OCI-LY7 (cell line): Measurements from ENCODE around the gene SVOPL. TPM values are rescaled to one million over a fixed set of nuclear protein-coding genes. Genes with fewer than 3 reads are reported as not detected.

Source experiments
- BruUV-seq: library from RNA; stranded (reverse); fragments of 400-500 nt; replicated peaks from 2 replicates; lab custom pipeline; 2021; lab: Mats Ljungman, UMichigan
- CTCF ChIA-PET: fragments of 300-600 bp; sonication (Branson Sonifier 250); formaldehyde crosslinking; loops from one replicate; lab custom pipeline; 2022; ENCODE audit warnings: antibody characterized with exemption; ENCODE audit not compliant: unreplicated experiment; lab: Charles Lee
- POLR2A ChIA-PET: fragments of 300-600 bp; sonication (Branson Sonifier 250); formaldehyde crosslinking; loops from one replicate; lab custom pipeline; 2022; ENCODE audit warnings: antibody characterized with exemption; lab: Charles Lee
- DNase-seq: peaks from one replicate; pipeline ENCODE4 v3.0.0-alpha.2; 2015; ENCODE audit warnings: low spot score
- H2AFZ ChIP-seq: fragments of 200-600 bp; sonication (generic), shearing (Covaris generic); 2 replicates; pipeline ENCODE4 v1.6.1; 2014; ENCODE audit warnings: mild to moderate bottlenecking, antibody characterized with exemption, low read length, moderate library complexity
- H3K27ac ChIP-seq: fragments of 200-600 bp; sonication (generic); 2 replicates; pipeline ENCODE4 v1.5.1; 2014; ENCODE audit warnings: mixed run types, low read depth, mild to moderate bottlenecking, moderate library complexity, low read length, inconsistent platforms; ENCODE audit not compliant: poor library complexity, severe bottlenecking
- H3K36me3 ChIP-seq: fragments of 200-600 bp; sonication (generic); 2 replicates; pipeline ENCODE4 v1.6.1; 2014; ENCODE audit warnings: mild to moderate bottlenecking, antibody characterized with exemption, low read length, moderate library complexity, mixed read lengths; ENCODE audit not compliant: insufficient read depth
- H3K4me1 ChIP-seq: fragments of 200-600 bp; sonication (generic); 2 replicates; pipeline ENCODE4 v1.5.1; 2014; ENCODE audit warnings: mild to moderate bottlenecking, low read length; ENCODE audit not compliant: insufficient read depth, poor library complexity, severe bottlenecking
- H3K4me2 ChIP-seq: fragments of 200-600 bp; sonication (generic); 2 replicates; pipeline ENCODE4 v1.6.1; 2014; ENCODE audit warnings: mild to moderate bottlenecking, low read length
- H3K4me3 ChIP-seq: fragments of 200-600 bp; sonication (generic); 2 replicates; pipeline ENCODE4 v1.5.1; 2014; ENCODE audit warnings: mild to moderate bottlenecking, low read depth, low read length; ENCODE audit not compliant: poor library complexity, severe bottlenecking
- H3K79me2 ChIP-seq: fragments of 200-600 bp; sonication (generic); 2 replicates; pipeline ENCODE4 v1.6.1; 2016; ENCODE audit warnings: low read depth, mild to moderate bottlenecking, low read length, moderate library complexity, mixed read lengths; ENCODE audit not compliant: insufficient read depth
- H3K9me2 ChIP-seq: fragments of 200-600 bp; sonication (generic); 2 replicates; pipeline ENCODE4 v1.6.1; 2016; ENCODE audit warnings: mild to moderate bottlenecking, low read length, mixed read lengths; ENCODE audit not compliant: insufficient read depth
- H3K9me3 ChIP-seq: fragments of 200-600 bp; sonication (generic); 2 replicates; pipeline ENCODE4 v1.6.1; 2014; ENCODE audit warnings: mild to moderate bottlenecking, mixed run types, low read length, mixed read lengths
- H4K20me1 ChIP-seq: fragments of 200-600 bp; sonication (generic); 2 replicates; pipeline ENCODE4 v1.6.1; 2014; ENCODE audit warnings: mild to moderate bottlenecking, antibody characterized with exemption, low read length, moderate library complexity, mixed read lengths; ENCODE audit not compliant: insufficient read depth
- CTCF ChIP-seq: fragments of 200-600 bp; sonication (generic); conservative IDR thresholded peaks from 2 replicates; pipeline ENCODE4 v1.5.1; 2014; ENCODE audit warnings: mild to moderate bottlenecking, antibody characterized with exemption, low read length, moderate library complexity, mixed read lengths
- EZH2phosphoT487 ChIP-seq: fragments of 200-600 bp; sonication (generic); IDR thresholded peaks from 2 replicates; pipeline ENCODE4 v1.6.1; 2018; ENCODE audit warnings: low read depth, borderline replicate concordance, mild to moderate bottlenecking, mixed run types, antibody characterized with exemption, low read length, moderate library complexity, mixed read lengths
- intact Hi-C: fragments of 100-400 bp; cut with micrococcal nuclease; formaldehyde crosslinking; loops from one replicate; pipeline ENCODE4 v1.10.0; 2022; ENCODE audit not compliant: unreplicated experiment
- total RNA-seq, 2 experiments: library from RNA; depleted of rRNA in 1 of 2; stranded (reverse); fragments of >200 nt in 1 of 2; shearing (Covaris generic) in 1 of 2; gene quantifications; 2 replicates each; pipeline ENCODE4 v1.2.3, GENCODE V29; 2014 to 2022

SVOPL gene
- total RNA-seq, 2 experiments from 2014 or later: not detected

DNA sequence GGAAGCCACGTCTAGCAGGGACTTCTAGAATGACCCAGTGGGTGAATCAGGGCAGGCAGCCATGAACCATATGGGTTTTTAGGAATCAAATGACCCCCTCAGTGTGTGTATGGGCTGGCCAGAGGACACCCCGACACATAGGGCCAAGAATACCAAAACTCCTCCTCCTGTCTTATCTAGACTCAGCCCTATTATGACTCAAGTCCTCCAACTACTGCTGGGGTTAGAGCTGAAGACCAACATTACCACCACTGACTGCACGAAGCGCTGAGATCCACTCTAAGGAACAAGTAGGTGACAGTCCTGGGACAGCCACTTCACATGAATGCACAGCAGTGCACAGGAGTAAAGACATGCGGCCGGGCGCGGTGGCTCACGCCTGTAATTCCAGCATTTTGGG lies 11.5 kb upstream of the SVOPL start:
- H3K9me3 ChIP-seq: no peaks in the 10 kb centered on the region
- no peaks in the 10 kb centered on the region for H4K20me1 ChIP-seq
- no peak overlapping the region for H3K4me3 ChIP-seq
- no peaks in the 10 kb centered on the region for H3K79me2 ChIP-seq
- H3K9me2 ChIP-seq: no peaks in the 10 kb centered on the region
- BruUV-seq: no TSS peak
- intact Hi-C loops: no loop called here
- CTCF ChIA-PET: no interaction called here
- no peak overlapping the region for H3K4me2 ChIP-seq
- H3K4me1 ChIP-seq: no peaks in the 10 kb centered on the region
- no peak for DNase-seq
- no peaks in the 10 kb centered on the region for H3K36me3 ChIP-seq
- H2AFZ ChIP-seq: no peak overlapping the region
- TF ChIP-seq EZH2phosphoT487: no peak
- TF ChIP-seq CTCF: no peak
- H3K27ac ChIP-seq: no peak overlapping the region
- POLR2A ChIA-PET: interaction anchor here (0.7 kb wide), 1 partner anchor 124 kb away, joined by 3 read pairs; no protein-coding TSS in a partner anchor

DNA sequence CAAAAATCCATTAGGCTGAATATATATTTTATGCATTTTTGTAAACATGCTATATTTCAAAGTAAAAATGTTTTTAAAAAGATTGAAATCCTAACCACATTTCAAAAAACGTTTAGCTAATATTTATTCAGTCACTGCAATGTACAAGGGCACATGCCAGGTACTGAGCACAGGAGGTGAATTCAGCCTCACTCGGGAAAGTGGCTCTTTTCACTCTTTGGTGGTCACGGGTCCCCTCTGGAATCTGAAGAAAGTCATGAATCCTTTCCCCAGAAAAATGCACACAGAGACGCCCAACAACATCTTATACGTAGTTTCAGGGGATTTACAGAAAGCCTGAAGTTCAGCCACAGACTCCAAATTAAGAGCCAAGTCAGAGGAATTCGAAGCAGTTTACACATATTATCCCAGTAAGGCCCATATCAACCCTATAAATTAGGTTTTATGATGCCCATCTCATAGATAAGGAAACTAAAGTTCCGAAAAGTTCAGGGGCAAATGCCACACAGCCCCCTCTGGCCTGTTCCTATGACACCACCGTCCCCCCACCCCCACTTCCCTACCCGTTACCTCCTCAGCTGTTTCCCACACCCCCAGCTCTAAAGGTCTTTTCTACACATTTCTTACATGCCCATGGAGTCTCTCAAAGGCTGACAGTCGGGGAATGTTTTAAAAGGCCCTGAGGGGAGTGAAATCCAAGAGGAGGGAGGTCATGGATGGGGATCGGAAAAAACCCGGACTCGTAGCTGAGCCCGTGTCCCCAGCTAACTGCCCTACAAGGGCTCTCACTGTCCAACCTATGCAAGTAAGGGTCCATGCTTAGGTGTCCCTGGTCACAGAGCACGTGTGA lies 9.6 kb upstream of the SVOPL start:
- ChIA-PET POLR2A (interaction anchor here (0.7 kb wide), 1 partner anchor 891 kb away, joined by 3 read pairs; no protein-coding TSS in a partner anchor), CTCF (no interaction called here)
- Histone ChIP-seq H3K9me3 (no peaks in the 10 kb centered on the region), H3K9me2 (no peaks in the 10 kb centered on the region), H3K27ac (no peak overlapping the region), H3K36me3 (no peaks in the 10 kb centered on the region), H3K4me3 (no peak overlapping the region), H3K79me2 (no peaks in the 10 kb centered on the region), H4K20me1 (no peaks in the 10 kb centered on the region), H2AFZ (no peak overlapping the region), H3K4me2 (no peak overlapping the region), H3K4me1 (no peaks in the 10 kb centered on the region)
- intact Hi-C loops: no loop called here
- no TSS peak for BruUV-seq
- DNase-seq: no peak
- TF ChIP-seq CTCF (no peak), EZH2phosphoT487 (no peak)

DNA sequence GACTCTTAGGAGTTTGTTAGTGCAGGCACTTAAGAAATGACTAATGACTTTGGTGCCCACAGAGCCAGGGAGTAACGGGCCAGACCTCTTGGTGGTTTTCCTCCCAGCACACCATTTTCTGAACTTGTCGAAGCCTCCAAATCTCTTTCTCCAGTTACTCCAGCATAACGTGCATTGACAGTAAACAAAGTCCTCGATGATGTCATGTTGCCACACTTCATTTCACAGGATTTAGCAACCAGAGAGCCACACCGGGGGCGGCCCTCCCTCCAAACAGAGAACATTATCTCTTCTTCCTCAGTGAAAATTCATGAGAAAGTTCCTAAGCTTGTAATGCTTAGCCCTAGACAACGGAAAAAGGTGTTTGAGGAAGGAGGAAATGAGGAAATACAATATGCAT lies 4.0 kb upstream of the SVOPL start:
- ChIA-PET CTCF (no interaction called here), POLR2A (no interaction called here)
- H3K27ac ChIP-seq: no peak overlapping the region
- H2AFZ ChIP-seq: no peak overlapping the region
- no peak overlapping the region for H3K4me3 ChIP-seq
- intact Hi-C loops: no loop called here
- H3K79me2 ChIP-seq: no peaks in the 10 kb centered on the region
- H3K36me3 ChIP-seq: no peaks in the 10 kb centered on the region
- no peak overlapping the region for H3K4me2 ChIP-seq
- H3K9me2 ChIP-seq: no peaks in the 10 kb centered on the region
- no peaks in the 10 kb centered on the region for H3K9me3 ChIP-seq
- H4K20me1 ChIP-seq: no peaks in the 10 kb centered on the region
- no TSS peak for BruUV-seq
- H3K4me1 ChIP-seq: no peaks in the 10 kb centered on the region
- DNase-seq: no peak
- TF ChIP-seq CTCF: no peak
- no peak for TF ChIP-seq EZH2phosphoT487
